CD4-positive, alpha-beta T cell (primary cell): Measurements from ENCODE around the gene THTPA. TPM values are rescaled to one million over a fixed set of nuclear protein-coding genes. Genes with fewer than 3 reads are reported as not detected.
A peak's percentile ranks its signal among the peaks of the same experiment; 100 is the strongest.

Source experiments
- ATAC-seq: fragments of 200-7000 bp; cut with Tn5 transposase; one replicate; pipeline ENCODE4 v1.10.0; 2022; ENCODE audit warnings: mild to moderate bottlenecking; ENCODE audit not compliant: poor library complexity
- CTCF ChIA-PET: fragments of 350-600 bp; sonication (Branson Sonifier 250); formaldehyde crosslinking; loops from one replicate; lab custom pipeline; 2021; ENCODE audit warnings: antibody characterized with exemption, inconsistent platforms; lab: Charles Lee
- POLR2A ChIA-PET: fragments of 350-600 bp; sonication (Branson Sonifier 250); formaldehyde crosslinking; loops from one replicate; lab custom pipeline; 2021; ENCODE audit warnings: antibody characterized with exemption, inconsistent platforms; lab: Charles Lee
- DNase-seq, 14 experiments: peaks; one replicate each; pipeline ENCODE4 v3.0.0-alpha.2; 2013 to 2020; ENCODE audit warnings: mixed read lengths in 2 of 14
- H3K27ac ChIP-seq, 2 donors: one replicate each; pipeline versions ENCODE4 v1.5.1 to v1.7.0; 2013; ENCODE audit warnings: low read length in 2 of 2, low read depth in 1 of 2, mild to moderate bottlenecking in 1 of 2
- H3K27me3 ChIP-seq, 2 experiments: 1 replicate in 1 of 2; 2 replicates in 1 of 2; pipeline versions ENCODE4 v1.6.1 to v1.7.0; 2013; ENCODE audit warnings: low read length in 2 of 2, control low read depth in 1 of 2, mild to moderate bottlenecking in 1 of 2, moderate library complexity in 1 of 2; ENCODE audit not compliant: insufficient read depth in 2 of 2, control insufficient read depth in 1 of 2
- H3K36me3 ChIP-seq: one replicate; pipeline ENCODE4 v1.6.1; 2013; ENCODE audit warnings: low read length, control low read depth; ENCODE audit not compliant: insufficient read depth
- H3K4me1 ChIP-seq: one replicate; pipeline ENCODE4 v1.6.1; 2013; ENCODE audit warnings: low read length, control low read depth; ENCODE audit not compliant: insufficient read depth
- H3K4me3 ChIP-seq: one replicate; pipeline ENCODE4 v1.5.1; 2013; ENCODE audit warnings: mild to moderate bottlenecking, low read length, moderate library complexity
- H3K9me3 ChIP-seq, 2 experiments: 1 replicate in 1 of 2; 2 replicates in 1 of 2; pipeline versions ENCODE4 v1.6.1 to v1.7.0; 2013; ENCODE audit warnings: low read length in 2 of 2, mild to moderate bottlenecking in 2 of 2, control low read depth in 1 of 2, moderate library complexity in 1 of 2; ENCODE audit not compliant: control insufficient read depth in 1 of 2, insufficient read depth in 1 of 2
- H3K27ac Mint-ChIP-seq: one replicate; pipeline ENCODE4 v1.8.0; 2020; ENCODE audit warnings: mixed read lengths
- H3K27me3 Mint-ChIP-seq: one replicate; pipeline ENCODE4 v1.8.0; 2021; ENCODE audit warnings: mixed read lengths
- H3K36me3 Mint-ChIP-seq: one replicate; pipeline ENCODE4 v1.8.0; 2021; ENCODE audit warnings: low read depth, mixed read lengths
- H3K4me1 Mint-ChIP-seq: one replicate; pipeline ENCODE4 v1.8.0; 2021; ENCODE audit warnings: low read depth, mixed read lengths
- H3K4me3 Mint-ChIP-seq: one replicate; pipeline ENCODE4 v1.8.0; 2020; ENCODE audit warnings: mild to moderate bottlenecking, mixed read lengths
- H3K9me3 Mint-ChIP-seq: one replicate; pipeline ENCODE4 v1.8.0; 2020; ENCODE audit warnings: mixed read lengths
- intact Hi-C, 2 experiments: fragments of 100-400 bp; cut with DNase I in 1 of 2; cut with micrococcal nuclease in 1 of 2; formaldehyde crosslinking; loops; one replicate each; pipeline versions ENCODE4 v1.15.1 to v1.9.0; 2023 to 2025; cut with DNase I, micrococcal nuclease
- total RNA-seq, 174 experiments: library from RNA in 2 of 174; stranded (reverse) in 2 of 174; gene quantifications; one replicate each; pipeline ENCODE4 v1.2.3 and lab custom pipeline; 2021 to 2026
- TF ChIP-seq, protein P1 (sequence below): fragments of 200-600 bp; IDR thresholded peaks from one replicate; pipeline ENCODE4 v1.8.0; 2022; ENCODE audit warnings: antibody characterized with exemption, mild to moderate bottlenecking

THTPA gene
- total RNA-seq, 2 experiments from 2014 or later = 13.0 to 13.4 TPM

DNA sequence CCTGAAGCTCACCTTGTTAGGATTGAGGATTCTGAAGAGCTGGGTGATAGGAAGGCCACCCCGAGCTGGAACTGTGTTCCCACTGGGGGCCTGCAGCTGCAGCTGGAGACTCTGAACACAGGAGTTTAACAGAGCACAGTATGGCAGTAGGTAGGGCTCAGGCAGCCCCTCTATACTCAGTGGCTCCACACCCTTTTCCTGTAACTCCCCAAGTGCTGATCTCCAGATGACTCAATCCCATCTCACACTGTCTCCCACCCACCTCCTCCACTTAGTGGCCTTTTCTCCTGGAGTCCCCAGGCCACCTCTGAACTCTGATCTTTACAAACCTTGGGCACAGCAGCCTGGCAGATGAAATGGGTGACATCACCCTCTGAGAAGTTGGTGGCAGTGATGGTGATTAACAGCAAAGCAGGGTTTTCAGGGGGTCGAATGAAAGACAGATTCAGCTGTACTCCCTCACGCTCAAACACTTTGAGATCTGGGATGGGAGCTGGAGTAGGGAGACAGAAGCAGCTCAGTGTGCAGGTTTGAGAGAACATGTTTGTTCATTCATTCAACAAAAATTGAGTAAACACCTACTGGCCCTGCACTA, 4.0 kb downstream of the THTPA start:
- no peak overlapping the region for H3K4me3 ChIP-seq
- intact Hi-C loops = loop anchor here (2.0 to 10.0 kb wide), 5 partner anchors 19 to 555 kb away; partner anchors contain the start of genes PABPN1 (in 2 of the 2), ACIN1 (in 1 of the 2), C14orf119 (in 1 of the 2) and DCAF11 (in 1 of the 2)
- no peak overlapping the region for H3K27ac ChIP-seq
- no peaks in the 10 kb centered on the region for H3K9me3 ChIP-seq
- no peak for ATAC-seq
- peaks cover 55% of the 10 kb centered on the region for H3K4me1 Mint-ChIP-seq
- H3K27ac Mint-ChIP-seq = no peak overlapping the region
- no peak for DNase-seq
- H3K36me3 Mint-ChIP-seq = peaks cover 57% of the 10 kb centered on the region
- POLR2A ChIA-PET = interaction anchor here (0.5 to 3.2 kb wide), 2 partner anchors 77 to 82 kb away, joined by 3 to 24 read pairs; no protein-coding TSS in a partner anchor
- no peaks in the 10 kb centered on the region for H3K27me3 ChIP-seq
- no peak overlapping the region for H3K4me3 Mint-ChIP-seq
- H3K9me3 Mint-ChIP-seq = no peaks in the 10 kb centered on the region
- TF ChIP-seq, protein P1, sequence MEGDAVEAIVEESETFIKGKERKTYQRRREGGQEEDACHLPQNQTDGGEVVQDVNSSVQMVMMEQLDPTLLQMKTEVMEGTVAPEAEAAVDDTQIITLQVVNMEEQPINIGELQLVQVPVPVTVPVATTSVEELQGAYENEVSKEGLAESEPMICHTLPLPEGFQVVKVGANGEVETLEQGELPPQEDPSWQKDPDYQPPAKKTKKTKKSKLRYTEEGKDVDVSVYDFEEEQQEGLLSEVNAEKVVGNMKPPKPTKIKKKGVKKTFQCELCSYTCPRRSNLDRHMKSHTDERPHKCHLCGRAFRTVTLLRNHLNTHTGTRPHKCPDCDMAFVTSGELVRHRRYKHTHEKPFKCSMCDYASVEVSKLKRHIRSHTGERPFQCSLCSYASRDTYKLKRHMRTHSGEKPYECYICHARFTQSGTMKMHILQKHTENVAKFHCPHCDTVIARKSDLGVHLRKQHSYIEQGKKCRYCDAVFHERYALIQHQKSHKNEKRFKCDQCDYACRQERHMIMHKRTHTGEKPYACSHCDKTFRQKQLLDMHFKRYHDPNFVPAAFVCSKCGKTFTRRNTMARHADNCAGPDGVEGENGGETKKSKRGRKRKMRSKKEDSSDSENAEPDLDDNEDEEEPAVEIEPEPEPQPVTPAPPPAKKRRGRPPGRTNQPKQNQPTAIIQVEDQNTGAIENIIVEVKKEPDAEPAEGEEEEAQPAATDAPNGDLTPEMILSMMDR = no peak
- H3K36me3 ChIP-seq = peaks cover 68% of the 10 kb centered on the region
- H3K4me1 ChIP-seq = peaks cover 36% of the 10 kb centered on the region
- H3K27me3 Mint-ChIP-seq = no peaks in the 10 kb centered on the region
- CTCF ChIA-PET = interaction anchor here (0.6 to 6.0 kb wide), 17 partner anchors 8 to 207 kb away, joined by 3 to 67 read pairs (median 5); partner anchors contain the start of genes NGDN, SLC22A17 and ZFHX2

DNA sequence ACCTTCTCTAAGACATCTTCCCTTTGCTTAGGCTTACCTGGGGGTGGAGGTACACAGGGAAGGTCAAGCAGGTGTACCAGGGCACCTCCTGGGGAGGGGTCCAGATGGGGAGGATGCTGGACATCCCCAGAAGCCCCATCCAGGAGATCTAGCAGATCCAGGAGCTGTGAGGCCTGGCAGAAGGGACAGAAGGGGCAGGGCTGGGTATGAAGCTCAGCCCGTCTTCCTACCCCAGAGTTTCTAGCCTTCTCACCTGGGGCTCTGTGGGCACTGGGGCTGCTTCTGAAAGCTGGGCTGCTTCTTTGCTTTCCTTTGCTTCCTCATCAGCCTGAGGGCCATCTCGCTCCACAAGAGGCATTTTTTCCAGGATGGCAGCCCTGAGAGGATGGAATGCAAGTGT, 5.2 kb downstream of the THTPA start:
- no peaks in the 10 kb centered on the region for H3K27me3 ChIP-seq
- H3K27ac Mint-ChIP-seq = no peak overlapping the region
- H3K36me3 Mint-ChIP-seq = peaks cover 68% of the 10 kb centered on the region
- H3K27me3 Mint-ChIP-seq = no peaks in the 10 kb centered on the region
- ChIA-PET CTCF (interaction anchor here (1.5 to 6.0 kb wide), 2 partner anchors 9 to 82 kb away, joined by 3 to 67 read pairs; partner anchors contain the start of gene ZFHX2), POLR2A (interaction anchor here (3.2 kb wide), 1 partner anchor 83 kb away, joined by 24 read pairs; no protein-coding TSS in a partner anchor)
- TF ChIP-seq, protein P1 = no peak
- H3K9me3 Mint-ChIP-seq = no peaks in the 10 kb centered on the region
- no peaks in the 10 kb centered on the region for H3K9me3 ChIP-seq
- peaks cover 79% of the 10 kb centered on the region for H3K36me3 ChIP-seq
- no peak overlapping the region for H3K4me3 ChIP-seq
- DNase-seq (no peak), ATAC-seq (no peak)
- no peak overlapping the region for H3K27ac ChIP-seq
- no peak overlapping the region for H3K4me3 Mint-ChIP-seq
- intact Hi-C loops = loop anchor here in 1 of 2 experiments (5.0 to 10.0 kb wide), 4 partner anchors 239 to 554 kb away; partner anchors contain the start of genes ACIN1, C14orf119, DCAF11 and NRL
- peaks cover 44% of the 10 kb centered on the region for H3K4me1 Mint-ChIP-seq
- peaks cover 34% of the 10 kb centered on the region for H3K4me1 ChIP-seq

DNA sequence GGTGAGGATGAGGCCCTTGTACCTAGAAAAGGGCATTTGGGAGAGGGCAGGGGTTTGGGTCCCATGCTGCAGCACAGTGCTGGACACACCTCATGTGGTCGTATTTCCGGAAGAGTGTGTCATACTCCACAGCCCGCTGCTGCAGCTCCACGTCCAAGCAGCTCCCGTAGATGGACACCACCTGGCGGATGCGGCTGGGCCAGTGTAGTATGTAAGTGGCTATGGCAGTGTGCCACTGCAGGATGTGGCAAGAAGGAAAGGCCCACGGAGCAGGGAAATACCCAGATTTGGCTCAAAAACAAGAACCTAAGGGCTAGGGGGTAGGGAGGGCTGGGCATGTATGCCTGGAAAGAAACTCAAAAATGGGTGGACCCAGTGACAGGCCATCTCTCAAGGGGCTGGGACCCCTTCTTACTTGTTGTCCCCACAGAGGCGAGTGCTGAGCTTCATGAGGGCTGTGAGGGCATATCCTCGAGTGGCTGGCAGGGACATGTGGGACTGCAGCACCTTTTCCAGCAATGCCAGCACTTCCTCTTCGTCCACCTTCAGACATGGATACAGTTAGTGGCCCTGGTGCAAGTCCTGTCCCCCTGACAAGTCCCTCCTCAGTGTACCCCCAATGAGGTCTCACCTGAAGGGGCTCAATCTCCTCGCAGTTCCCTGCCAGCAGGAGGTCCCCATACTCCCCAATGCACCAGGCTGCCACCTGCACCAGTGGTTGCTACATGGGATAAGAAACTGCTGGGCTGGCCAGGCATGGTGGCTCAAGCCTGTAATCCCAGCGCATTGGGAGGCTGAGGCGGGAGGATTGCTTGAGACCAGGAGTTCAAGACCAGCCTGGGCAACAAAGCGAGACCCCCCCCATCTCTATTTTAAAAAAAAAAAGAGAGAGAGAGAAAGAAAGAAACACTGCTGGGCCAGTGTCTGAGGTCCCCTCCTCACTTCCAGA, 6.1 kb downstream of the THTPA start:
- H3K36me3 Mint-ChIP-seq = peaks cover 71% of the 10 kb centered on the region
- peaks cover 79% of the 10 kb centered on the region for H3K36me3 ChIP-seq
- intact Hi-C loops = loop anchor here (1.0 to 10.0 kb wide), 6 partner anchors 84 to 553 kb away; partner anchors contain the start of genes ACIN1 (in 1 of the 2), C14orf119 (in 1 of the 2), DCAF11 (in 1 of the 2) and NRL (in 1 of the 2)
- POLR2A ChIA-PET = interaction anchor here (0.7 to 1.3 kb wide), 3 partner anchors 10 to 93 kb away, joined by 3 to 4 read pairs (median 3); partner anchors contain the start of genes NGDN and ZFHX2
- DNase-seq (no peak), ATAC-seq (no peak)
- peaks cover 34% of the 10 kb centered on the region for H3K4me1 ChIP-seq
- H3K27me3 ChIP-seq = no peaks in the 10 kb centered on the region
- H3K9me3 ChIP-seq = no peaks in the 10 kb centered on the region
- TF ChIP-seq, protein P1 = no peak
- CTCF ChIA-PET = interaction anchor here (0.8 to 6.0 kb wide), 3 partner anchors 10 to 83 kb away, joined by 3 to 67 read pairs (median 4); partner anchors contain the start of gene ZFHX2
- H3K4me3 Mint-ChIP-seq = no peak overlapping the region
- H3K4me3 ChIP-seq = no peak overlapping the region
- H3K27ac ChIP-seq = no peak overlapping the region
- H3K4me1 Mint-ChIP-seq = peaks cover 45% of the 10 kb centered on the region
- H3K9me3 Mint-ChIP-seq = no peaks in the 10 kb centered on the region
- H3K27me3 Mint-ChIP-seq = no peaks in the 10 kb centered on the region
- peak overlapping the region; percentile 55 for H3K27ac Mint-ChIP-seq
